SU-DHL-6 (cell line): ENCODE data around the gene ACADS.

Source experiments
- H2AFZ ChIP-seq: fragments of 200-600 bp; sonication (generic); 2 replicates; pipeline ENCODE4 v1.6.1; 2014; ENCODE audit warnings: low read depth, mild to moderate bottlenecking, moderate library complexity, mixed read lengths, antibody characterized with exemption, low read length; ENCODE audit not compliant: severe bottlenecking
- H3F3A ChIP-seq: fragments of 200-600 bp; shearing (Covaris generic); 2 replicates; pipeline ENCODE4 v1.6.0; 2016; ENCODE audit warnings: antibody characterized with exemption, mild to moderate bottlenecking; ENCODE audit not compliant: insufficient read depth
- H3K27ac ChIP-seq: fragments of 200-600 bp; sonication (generic); 2 replicates; pipeline ENCODE4 v1.5.1; 2016; ENCODE audit warnings: low read depth, mild to moderate bottlenecking, low read length, moderate library complexity, mixed read lengths
- H3K27me3 ChIP-seq: fragments of 200-600 bp; sonication (generic), shearing (Covaris generic); 2 replicates; pipeline ENCODE4 v1.6.0; 2014; ENCODE audit warnings: mild to moderate bottlenecking, low read length
- H3K36me3 ChIP-seq: fragments of 200-600 bp; sonication (generic); 2 replicates; pipeline ENCODE4 v1.6.1; 2014; ENCODE audit warnings: mild to moderate bottlenecking, low read length, mixed read lengths
- H3K4me2 ChIP-seq: fragments of 300-600, 200-600 bp; shearing (Covaris generic), sonication (generic); 2 replicates; pipeline ENCODE4 v1.6.0; 2014; ENCODE audit warnings: low read length, low read depth, mild to moderate bottlenecking; ENCODE audit not compliant: poor library complexity, severe bottlenecking
- H3K4me3 ChIP-seq: fragments of 200-600 bp; sonication (generic); 2 replicates; pipeline ENCODE4 v1.5.1; 2014; ENCODE audit warnings: antibody characterized with exemption, low read length, mild to moderate bottlenecking, mixed read lengths; ENCODE audit not compliant: insufficient read depth, poor library complexity, severe bottlenecking
- H3K79me2 ChIP-seq: fragments of 200-600 bp; sonication (generic); 2 replicates; pipeline ENCODE4 v1.6.1; 2014; ENCODE audit warnings: mild to moderate bottlenecking, low read length, moderate library complexity; ENCODE audit not compliant: insufficient read depth
- H3K9ac ChIP-seq: fragments of 200-600 bp; sonication (generic); 2 replicates; pipeline ENCODE4 v1.7.0; 2014; ENCODE audit warnings: mild to moderate bottlenecking, low read length
- H3K9me2 ChIP-seq: fragments of 200-600 bp; sonication (generic); replicated peaks from 2 replicates; pipeline ENCODE4 v1.6.1; 2014; ENCODE audit warnings: low read length; ENCODE audit not compliant: insufficient read depth
- H3K9me3 ChIP-seq: fragments of 200-600 bp; sonication (generic); 2 replicates; pipeline ENCODE4 v1.6.1; 2014; ENCODE audit warnings: low read length, mixed read lengths; ENCODE audit not compliant: insufficient read depth
- H4K20me1 ChIP-seq: fragments of 200-600 bp; sonication (generic); 2 replicates; pipeline ENCODE4 v1.6.1; 2014; ENCODE audit warnings: low read depth, mild to moderate bottlenecking, antibody characterized with exemption, low read length, moderate library complexity, mixed read lengths
- EZH2phosphoT487 ChIP-seq: fragments of 200-600 bp; sonication (generic), shearing (Covaris generic); conservative IDR thresholded peaks from 2 replicates; pipeline ENCODE4 v1.6.1; 2018; ENCODE audit warnings: mild to moderate bottlenecking, antibody characterized with exemption, low read length, moderate library complexity, mixed read lengths
- TF ChIP-seq, protein P1 (sequence below): fragments of 200-600 bp; sonication (generic); IDR thresholded peaks from one replicate; pipeline ENCODE4 v1.5.1; 2017; ENCODE audit warnings: antibody characterized with exemption, mild to moderate bottlenecking, low read length, moderate library complexity; ENCODE audit not compliant: insufficient read depth, poor library complexity, severe bottlenecking

ACADS gene

DNA sequence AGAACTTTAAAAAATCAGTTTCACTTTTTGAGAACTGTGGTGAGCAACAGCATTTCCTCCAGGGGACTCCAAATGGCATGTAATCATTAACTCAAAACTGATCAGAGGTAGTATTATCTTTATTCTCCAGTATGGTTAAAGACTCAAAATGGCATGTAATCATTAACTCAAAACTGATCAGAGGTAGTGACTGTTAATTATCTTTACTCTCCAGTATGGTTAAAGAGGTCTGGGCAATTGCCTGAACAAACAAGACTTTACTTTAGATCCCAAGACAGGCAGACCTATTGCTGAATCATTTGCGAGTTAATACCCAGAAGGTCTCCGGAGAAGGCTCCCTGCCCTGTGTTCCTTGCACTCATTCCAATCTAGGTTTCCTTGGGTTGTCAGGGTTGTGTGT is 6.6 kb upstream of the ACADS start:
- Histone ChIP-seq H3K9me2 (no peaks in the 10 kb centered on the region), H3K4me3 (no peak overlapping the region), H3K4me2 (no peak overlapping the region), H3K9ac (no peak overlapping the region), H4K20me1 (no peaks in the 10 kb centered on the region), H3K79me2 (no peaks in the 10 kb centered on the region), H3F3A (no peaks in the 10 kb centered on the region), H3K27ac (no peak overlapping the region), H3K27me3 (no peaks in the 10 kb centered on the region), H2AFZ (no peak overlapping the region), H3K36me3 (no peaks in the 10 kb centered on the region; the same call in 1 of the 2 replicates), H3K9me3 (no peaks in the 10 kb centered on the region)
- TF ChIP-seq, protein P1, sequence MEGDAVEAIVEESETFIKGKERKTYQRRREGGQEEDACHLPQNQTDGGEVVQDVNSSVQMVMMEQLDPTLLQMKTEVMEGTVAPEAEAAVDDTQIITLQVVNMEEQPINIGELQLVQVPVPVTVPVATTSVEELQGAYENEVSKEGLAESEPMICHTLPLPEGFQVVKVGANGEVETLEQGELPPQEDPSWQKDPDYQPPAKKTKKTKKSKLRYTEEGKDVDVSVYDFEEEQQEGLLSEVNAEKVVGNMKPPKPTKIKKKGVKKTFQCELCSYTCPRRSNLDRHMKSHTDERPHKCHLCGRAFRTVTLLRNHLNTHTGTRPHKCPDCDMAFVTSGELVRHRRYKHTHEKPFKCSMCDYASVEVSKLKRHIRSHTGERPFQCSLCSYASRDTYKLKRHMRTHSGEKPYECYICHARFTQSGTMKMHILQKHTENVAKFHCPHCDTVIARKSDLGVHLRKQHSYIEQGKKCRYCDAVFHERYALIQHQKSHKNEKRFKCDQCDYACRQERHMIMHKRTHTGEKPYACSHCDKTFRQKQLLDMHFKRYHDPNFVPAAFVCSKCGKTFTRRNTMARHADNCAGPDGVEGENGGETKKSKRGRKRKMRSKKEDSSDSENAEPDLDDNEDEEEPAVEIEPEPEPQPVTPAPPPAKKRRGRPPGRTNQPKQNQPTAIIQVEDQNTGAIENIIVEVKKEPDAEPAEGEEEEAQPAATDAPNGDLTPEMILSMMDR: no peak
- TF ChIP-seq EZH2phosphoT487: no peak

DNA sequence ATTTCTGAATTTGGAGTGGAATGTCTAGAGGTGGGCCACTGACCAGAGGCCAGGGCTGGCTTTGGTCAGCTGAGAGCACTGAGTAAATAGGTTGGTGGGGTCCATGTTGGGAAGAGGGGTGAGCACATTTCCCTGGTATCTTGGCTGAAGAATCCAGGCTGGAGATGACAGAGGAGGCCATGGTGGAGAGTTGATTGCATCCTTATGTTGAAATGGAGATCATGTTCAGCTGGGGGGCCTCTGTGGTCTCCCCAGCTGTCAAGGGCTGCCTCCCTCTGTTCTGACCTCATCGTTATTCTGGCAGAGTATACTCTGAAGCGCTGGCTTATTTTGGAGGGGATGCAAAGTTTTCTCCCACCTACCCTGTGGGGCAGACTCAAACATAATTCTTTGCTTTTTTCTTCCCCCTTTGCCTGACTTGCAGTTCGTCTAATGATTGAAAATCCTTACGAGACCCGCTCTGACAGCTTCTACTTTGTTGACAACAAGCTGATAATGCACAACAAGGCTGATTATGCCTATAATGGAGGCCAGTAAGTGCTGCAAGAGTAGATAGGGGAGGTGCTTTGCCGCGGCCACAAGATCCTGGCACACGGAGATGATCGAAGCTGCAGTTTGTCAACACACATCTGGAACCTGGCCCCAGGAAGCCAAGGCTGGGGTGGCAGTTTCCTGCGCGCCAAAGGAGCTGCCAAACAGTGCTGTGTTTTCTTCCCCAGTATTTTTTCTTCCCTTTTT is 6.0 kb upstream of the ACADS start:
- H3K9ac ChIP-seq: no peak overlapping the region
- H3K36me3 ChIP-seq: no peaks in the 10 kb centered on the region; the same call in 1 of the 2 replicates
- H3K27me3 ChIP-seq: no peaks in the 10 kb centered on the region
- H3K9me3 ChIP-seq: no peaks in the 10 kb centered on the region
- no peaks in the 10 kb centered on the region for H3K9me2 ChIP-seq
- no peaks in the 10 kb centered on the region for H3K79me2 ChIP-seq
- no peak overlapping the region for H2AFZ ChIP-seq
- H3K4me3 ChIP-seq: no peak overlapping the region
- no peak overlapping the region for H3K27ac ChIP-seq
- no peaks in the 10 kb centered on the region for H4K20me1 ChIP-seq
- H3F3A ChIP-seq: no peaks in the 10 kb centered on the region
- H3K4me2 ChIP-seq: no peak overlapping the region
- TF ChIP-seq, protein P1: no peak
- no peak for TF ChIP-seq EZH2phosphoT487

DNA sequence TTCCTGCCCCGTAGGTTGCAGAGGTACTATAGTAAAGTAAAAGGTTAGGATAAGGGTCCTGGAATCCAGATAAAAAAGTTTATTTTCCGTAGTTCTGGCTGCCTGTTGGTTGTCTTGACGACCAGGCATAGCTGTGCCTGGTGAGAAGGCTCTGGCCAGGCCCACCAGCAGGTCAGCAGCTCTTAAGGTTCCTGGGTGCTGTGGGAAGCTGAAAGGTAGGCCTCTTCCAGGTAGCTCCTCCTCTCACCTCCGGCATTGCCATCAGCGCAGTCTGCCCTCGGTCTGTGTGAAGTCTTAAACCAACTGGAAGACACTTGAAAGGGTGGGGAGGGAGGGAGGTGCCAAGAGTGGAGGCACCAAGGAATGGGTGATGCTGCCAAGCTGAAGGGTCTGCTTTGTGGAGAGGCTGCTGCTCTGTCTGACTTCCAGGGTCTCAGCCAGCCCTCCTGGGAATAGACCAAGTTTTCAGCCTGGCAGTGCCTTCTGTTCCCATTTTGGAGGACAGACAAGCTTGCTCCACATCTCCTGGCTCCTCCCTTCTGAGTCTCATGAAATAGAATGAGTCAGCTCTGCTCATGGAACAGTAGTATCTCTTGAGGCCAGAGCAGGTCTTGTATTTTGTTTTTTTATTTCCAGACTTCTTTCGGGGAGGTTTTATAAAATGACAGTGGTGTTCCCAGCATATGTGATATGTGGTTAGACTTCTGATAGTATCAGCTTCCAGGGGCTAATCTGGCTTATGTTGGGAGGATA is 5.2 kb upstream of the ACADS start:
- H3K36me3 ChIP-seq: no peaks in the 10 kb centered on the region; the same call in 1 of the 2 replicates
- TF ChIP-seq, protein P1: no peak
- H2AFZ ChIP-seq: no peak overlapping the region
- H3K9me2 ChIP-seq: no peaks in the 10 kb centered on the region
- no peak overlapping the region for H3K4me2 ChIP-seq
- H3K79me2 ChIP-seq: no peaks in the 10 kb centered on the region
- no peaks in the 10 kb centered on the region for H4K20me1 ChIP-seq
- no peak overlapping the region for H3K4me3 ChIP-seq
- H3K27ac ChIP-seq: no peak overlapping the region
- no peak overlapping the region for H3K9ac ChIP-seq
- H3K9me3 ChIP-seq: no peaks in the 10 kb centered on the region
- no peaks in the 10 kb centered on the region for H3K27me3 ChIP-seq
- H3F3A ChIP-seq: no peaks in the 10 kb centered on the region
